K562 (cell line): ENCODE data around the gene WSCD1. TPM values are rescaled to one million over a fixed set of nuclear protein-coding genes. Genes with fewer than 3 reads are reported as not detected.

Experiments
- AFF1 ChIP-seq, 2 experiments: fragments of 450-650 bp; IDR thresholded peaks; 2 replicates each; pipeline ENCODE4 v1.6.1; 2018; ENCODE audit warnings: mild to moderate bottlenecking in 2 of 2, low read depth in 1 of 2; ENCODE audit not compliant: partially characterized antibody in 2 of 2
- CBX8 ChIP-seq: fragments of 200-600 bp; sonication (generic); IDR thresholded peaks from 2 replicates; pipeline ENCODE4 v1.6.1; 2012; ENCODE audit warnings: borderline replicate concordance, mixed run types, low read depth, mild to moderate bottlenecking, moderate library complexity, mixed read lengths, low read length, control low read depth, inconsistent platforms; ENCODE audit not compliant: poor library complexity, severe bottlenecking; ENCODE audit errors: extremely low read depth
- HDAC6 ChIP-seq: IDR thresholded peaks from 2 replicates; pipeline ENCODE4 v1.6.1; 2012; ENCODE audit warnings: low read depth, mild to moderate bottlenecking, control low read depth, inconsistent platforms, low read length, moderate library complexity
- HES1 ChIP-seq: fragments of 450-650 bp; IDR thresholded peaks from 2 replicates; pipeline ENCODE4 v1.6.1; 2016; ENCODE audit warnings: low read depth, mild to moderate bottlenecking, moderate library complexity
- HINFP ChIP-seq: fragments of 450-650 bp; conservative IDR thresholded peaks from 2 replicates; pipeline ENCODE4 v1.6.1; 2016; ENCODE audit warnings: missing genetic modification characterization, low read depth, mild to moderate bottlenecking, control low read depth, missing compliant biosample characterization
- KAT8 ChIP-seq: fragments of 450-650 bp; IDR thresholded peaks from 2 replicates; pipeline ENCODE4 v1.6.1; 2016; ENCODE audit warnings: low read depth, mild to moderate bottlenecking
- PBX2 ChIP-seq, 2 experiments: IDR thresholded peaks in 1 of 2; conservative IDR thresholded peaks in 1 of 2; 2 replicates each; pipeline ENCODE4 v1.6.1; 2016; ENCODE audit warnings: low read depth in 2 of 2, mild to moderate bottlenecking in 1 of 2, missing compliant biosample characterization in 1 of 2, missing genetic modification characterization in 1 of 2, moderate library complexity in 1 of 2
- TEAD4 ChIP-seq, 2 experiments: sonication (generic) in 1 of 2; formaldehyde crosslinking in 1 of 2; IDR thresholded peaks; 2 replicates each; pipeline versions ENCODE4 v1.6.1 to v1.8.0; 2012 to 2022; ENCODE audit warnings: borderline replicate concordance in 1 of 2, inconsistent platforms in 1 of 2, low read length in 1 of 2, mild to moderate bottlenecking in 1 of 2, missing genetic modification reagents in 1 of 2
- U2AF2 ChIP-seq: fragments of 200-400 bp; formaldehyde crosslinking; optimal IDR thresholded peaks from 2 replicates; pipeline ENCODE3; 2017; ENCODE audit warnings: low read depth, mild to moderate bottlenecking, low read length
- YBX1 ChIP-seq: fragments of 450-650 bp; IDR thresholded peaks from 2 replicates; pipeline ENCODE4 v1.7.1; 2016; ENCODE audit warnings: mild to moderate bottlenecking
- ZBTB49 ChIP-seq: sonication (generic); formaldehyde crosslinking; IDR thresholded peaks from 2 replicates; pipeline ENCODE4 v1.8.0; 2022; ENCODE audit warnings: missing genetic modification reagents, mild to moderate bottlenecking, borderline replicate concordance
- ZNF165 ChIP-seq: fragments of 250-450 bp; sonication (Bioruptor Pico); IDR thresholded peaks from 2 replicates; pipeline ENCODE4 v1.4.0; 2020; ENCODE audit warnings: borderline replicate concordance
- ZNF175 ChIP-seq: fragments of 200-800 bp; sonication (Bioruptor generic); IDR thresholded peaks from 2 replicates; pipeline ENCODE4 v1.6.1; 2016; ENCODE audit warnings: low read depth, mild to moderate bottlenecking, missing genetic modification characterization, missing compliant biosample characterization
- polyA plus RNA-seq, 8 experiments: library from polyadenylated mRNA; depleted of rRNA in 4 of 8; stranded (reverse) in 5 of 8; unstranded in 3 of 8; fragments of >200 nt; fragmentation: Nextera tagmentation in 2 of 8; fragmentation: Illumina TruSeq in 1 of 8; extraction: Ambion mirVana in 2 of 8; extraction: Trizol in 1 of 8; gene quantifications; 2 replicates each; pipeline versions ENCODE4 v1.2.1 to v1.2.3, GENCODE V29; 2011 to 2014; ENCODE audit warnings: inconsistent platforms in 1 of 8, missing spikeins in 1 of 8
- total RNA-seq, 7 experiments: library from RNA; depleted of rRNA in 6 of 7; stranded (reverse); fragments of >200 nt in 6 of 7; fragmentation: Illumina TruSeq in 2 of 7; extraction: Trizol in 2 of 7; gene quantifications; 2 replicates each; pipeline versions ENCODE4 v1.2.1 to v1.2.3, GENCODE V29; 2011 to 2021; ENCODE audit warnings: low replicate concordance in 1 of 7

Gene WSCD1
- total and polyA plus RNA-seq, 9 of the 15 experiments (the other 6 are each of a cell fraction or from before 2014, with no cell fraction given): not detected

- TF ChIP-seq AFF1 (IDR thresholded peaks at IDR 0.05; ENCODE audit: low read depth in 1 of 2, partially characterized antibody in 2 of 2) (no peak), HINFP (tag) (no peak), KAT8 (no peak), HDAC6 (no peak), TEAD4 (IDR thresholded peaks at IDR 0.05; ENCODE audit: low read length) (no peak), TEAD4 (CRISPR knock-in tag; IDR thresholded peaks at IDR 0.05; ENCODE audit: borderline replicate concordance) (no peak), CBX8 (no peak), PBX2 (CRISPR knock-in tag; IDR thresholded peaks at IDR 0.05; ENCODE audit: low read depth) (no peak), PBX2 (tag; conservative IDR thresholded peaks at IDR 0.05; ENCODE audit: low read depth) (no peak), ZBTB49 (CRISPR knock-in tag) (no peak), YBX1 (no peak), U2AF2 (no peak), ZNF165 (no peak), HES1 (no peak), ZNF175 (CRISPR knock-in tag) (no peak)
- TF ChIP-seq, all 486 proteins: peak for 0
Observed at GRCh38 chr17:6145946-6146345, 75.8 kb downstream of the WSCD1 start (continued).
